HFFc6 (cell line): ENCODE measurements around the gene ADAMTS20. TPM values are rescaled to one million over a fixed set of nuclear protein-coding genes. Genes with fewer than 3 reads are reported as not detected.
A peak's percentile ranks its signal among the peaks of the same experiment; 100 is the strongest.
"Not testable (repeated sequence)": the region's sequence is repeated elsewhere in the genome, so short reads cannot be mapped to it uniquely, and the experiment has no call there.

Source experiments
- DNase-seq: peaks from one replicate; pipeline ENCODE4 v3.0.0-alpha.2; 2018
- H3K27ac Mint-ChIP-seq: 2 replicates; pipeline ENCODE4 v1.8.0; 2020; ENCODE audit warnings: mild to moderate bottlenecking, mixed read lengths
- H3K27me3 Mint-ChIP-seq: 2 replicates; pipeline ENCODE4 v1.8.0; 2021; ENCODE audit warnings: mild to moderate bottlenecking, moderate library complexity, mixed read lengths; ENCODE audit not compliant: insufficient read depth
- H3K36me3 Mint-ChIP-seq: 2 replicates; pipeline ENCODE4 v1.8.0; 2021; ENCODE audit warnings: low read depth, mixed read lengths
- H3K4me1 Mint-ChIP-seq: 2 replicates; pipeline ENCODE4 v1.8.0; 2020; ENCODE audit warnings: low read depth, mixed read lengths
- H3K4me3 Mint-ChIP-seq: 2 replicates; pipeline ENCODE4 v1.8.0; 2020; ENCODE audit warnings: mild to moderate bottlenecking, moderate library complexity, mixed read lengths
- H3K9me3 Mint-ChIP-seq: 2 replicates; pipeline ENCODE4 v1.8.0; 2020; ENCODE audit warnings: mild to moderate bottlenecking, mixed read lengths
- total RNA-seq, 6 experiments: library from RNA; stranded (reverse); fragmentation: NEBNext Ultra II Directional; extraction: Animal tissue kit (Norgen Biotek cat#: 25700); gene quantifications; 2 replicates in 1 of 6; 3 replicates in 5 of 6; pipeline ENCODE4 v1.2.3, GENCODE V29; 2021
- TF ChIP-seq, protein P1 (sequence below): fragments of 200-600 bp; sonication (generic); IDR thresholded peaks from 2 replicates; pipeline ENCODE4 v1.5.0; 2021; ENCODE audit warnings: antibody characterized with exemption, mild to moderate bottlenecking

ADAMTS20 gene
- total RNA-seq, 6 experiments from 2014 or later: not detected

GRCh38 chr12:43540470-43540869 lies 11.5 kb downstream of the ADAMTS20 start:
- no peak overlapping the region for H3K4me3 Mint-ChIP-seq
- no peaks in the 10 kb centered on the region for H3K36me3 Mint-ChIP-seq
- DNase-seq: no peak
- no peak overlapping the region for H3K27ac Mint-ChIP-seq
- TF ChIP-seq, protein P1, sequence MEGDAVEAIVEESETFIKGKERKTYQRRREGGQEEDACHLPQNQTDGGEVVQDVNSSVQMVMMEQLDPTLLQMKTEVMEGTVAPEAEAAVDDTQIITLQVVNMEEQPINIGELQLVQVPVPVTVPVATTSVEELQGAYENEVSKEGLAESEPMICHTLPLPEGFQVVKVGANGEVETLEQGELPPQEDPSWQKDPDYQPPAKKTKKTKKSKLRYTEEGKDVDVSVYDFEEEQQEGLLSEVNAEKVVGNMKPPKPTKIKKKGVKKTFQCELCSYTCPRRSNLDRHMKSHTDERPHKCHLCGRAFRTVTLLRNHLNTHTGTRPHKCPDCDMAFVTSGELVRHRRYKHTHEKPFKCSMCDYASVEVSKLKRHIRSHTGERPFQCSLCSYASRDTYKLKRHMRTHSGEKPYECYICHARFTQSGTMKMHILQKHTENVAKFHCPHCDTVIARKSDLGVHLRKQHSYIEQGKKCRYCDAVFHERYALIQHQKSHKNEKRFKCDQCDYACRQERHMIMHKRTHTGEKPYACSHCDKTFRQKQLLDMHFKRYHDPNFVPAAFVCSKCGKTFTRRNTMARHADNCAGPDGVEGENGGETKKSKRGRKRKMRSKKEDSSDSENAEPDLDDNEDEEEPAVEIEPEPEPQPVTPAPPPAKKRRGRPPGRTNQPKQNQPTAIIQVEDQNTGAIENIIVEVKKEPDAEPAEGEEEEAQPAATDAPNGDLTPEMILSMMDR: no peak
- H3K27me3 Mint-ChIP-seq: no peaks in the 10 kb centered on the region
- H3K4me1 Mint-ChIP-seq: no peaks in the 10 kb centered on the region
- H3K9me3 Mint-ChIP-seq: peaks cover 12% of the 10 kb centered on the region

DNA sequence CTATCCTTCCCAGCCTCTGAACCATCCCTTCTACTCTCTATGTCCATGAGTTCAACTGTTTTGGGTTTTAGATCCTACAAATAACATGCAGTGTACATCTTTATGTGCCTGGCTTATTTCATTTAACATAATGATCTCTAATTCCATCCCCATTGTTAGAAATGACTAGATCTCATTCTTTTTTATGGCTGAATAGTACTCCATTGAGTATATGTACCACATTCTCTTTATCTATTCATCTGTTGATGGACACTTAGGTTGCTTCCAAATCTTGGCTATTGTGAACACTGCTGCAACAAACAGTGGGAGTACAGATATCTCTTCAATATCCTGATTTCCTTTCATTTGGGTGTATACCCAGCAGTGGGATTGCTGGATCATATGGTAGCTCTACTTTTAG lies 14.3 kb downstream of the ADAMTS20 start:
- H3K27me3 Mint-ChIP-seq, H3K4me1 Mint-ChIP-seq, H3K4me3 Mint-ChIP-seq, H3K36me3 Mint-ChIP-seq, DNase-seq, H3K27ac Mint-ChIP-seq: not testable (repeated sequence)
- peaks cover 10% of the 10 kb centered on the region for H3K9me3 Mint-ChIP-seq

GRCh38 chr12:43516045-43516444 lies 36.0 kb downstream of the ADAMTS20 start:
- Mint-ChIP-seq H3K4me3 (no peak overlapping the region), H3K36me3 (no peaks in the 10 kb centered on the region), H3K4me1 (no peaks in the 10 kb centered on the region), H3K27ac (no peak overlapping the region), H3K27me3 (no peaks in the 10 kb centered on the region), H3K9me3 (peaks cover 4% of the 10 kb centered on the region)
- DNase-seq: no peak
- TF ChIP-seq, protein P1: no peak

DNA sequence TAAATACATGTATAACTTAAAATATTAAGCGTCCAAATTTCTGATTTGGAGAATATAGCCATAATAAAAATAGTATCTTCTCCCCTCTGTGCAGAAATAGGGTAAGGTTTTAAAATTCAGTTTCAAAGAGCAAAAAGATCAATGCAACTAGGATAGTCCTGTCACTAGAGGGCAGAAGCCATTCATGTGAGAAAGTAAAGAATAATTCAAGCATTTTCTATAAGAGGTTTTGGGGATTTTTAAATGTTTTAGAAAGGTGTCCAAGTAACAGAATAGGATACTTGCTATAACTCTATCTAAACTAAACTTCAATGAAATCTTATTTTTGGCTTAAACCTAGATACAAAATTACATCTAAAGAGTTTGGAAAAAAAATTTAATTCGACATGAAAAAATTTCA lies 50.3 kb downstream of the ADAMTS20 start:
- TF ChIP-seq, protein P1: peak; percentile 78
- DNase-seq: peak; percentile 12
- Mint-ChIP-seq H3K4me1 (no peaks in the 10 kb centered on the region), H3K27ac (no peak overlapping the region), H3K9me3 (no peaks in the 10 kb centered on the region), H3K36me3 (no peaks in the 10 kb centered on the region), H3K4me3 (no peak overlapping the region), H3K27me3 (peaks cover under 1% of the 10 kb centered on the region; the same call in 1 of the 2 replicates)

DNA sequence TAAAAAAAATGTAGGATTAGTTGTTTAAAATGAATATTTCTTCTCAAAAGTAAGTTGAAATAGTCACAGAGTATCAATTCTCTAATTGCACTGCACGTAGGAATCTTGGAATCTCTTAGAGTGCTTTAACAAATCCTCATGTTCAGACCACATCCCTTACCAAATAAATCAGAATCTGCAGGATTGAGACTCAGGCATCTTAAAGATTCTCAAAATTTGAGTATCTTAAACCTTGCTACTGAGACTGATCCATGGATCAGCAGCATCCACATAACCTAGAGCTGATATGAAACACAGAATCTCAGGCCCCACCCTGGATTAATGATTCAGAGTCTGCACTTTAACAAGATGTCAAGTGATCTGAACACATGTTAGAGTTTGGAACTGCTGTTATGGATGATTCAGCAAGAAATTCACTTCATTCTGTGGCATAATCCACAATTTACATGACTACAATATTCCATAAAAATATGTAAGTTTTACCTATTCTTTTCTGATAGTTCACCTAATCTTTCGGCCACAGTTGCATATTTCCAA lies 58.7 kb downstream of the ADAMTS20 start:
- TF ChIP-seq, protein P1: no peak
- Mint-ChIP-seq H3K27ac (no peak overlapping the region), H3K36me3 (no peaks in the 10 kb centered on the region), H3K9me3 (no peaks in the 10 kb centered on the region), H3K27me3 (no peaks in the 10 kb centered on the region; the same call in 1 of the 2 replicates), H3K4me3 (no peak overlapping the region), H3K4me1 (no peaks in the 10 kb centered on the region)
- DNase-seq: no peak

DNA sequence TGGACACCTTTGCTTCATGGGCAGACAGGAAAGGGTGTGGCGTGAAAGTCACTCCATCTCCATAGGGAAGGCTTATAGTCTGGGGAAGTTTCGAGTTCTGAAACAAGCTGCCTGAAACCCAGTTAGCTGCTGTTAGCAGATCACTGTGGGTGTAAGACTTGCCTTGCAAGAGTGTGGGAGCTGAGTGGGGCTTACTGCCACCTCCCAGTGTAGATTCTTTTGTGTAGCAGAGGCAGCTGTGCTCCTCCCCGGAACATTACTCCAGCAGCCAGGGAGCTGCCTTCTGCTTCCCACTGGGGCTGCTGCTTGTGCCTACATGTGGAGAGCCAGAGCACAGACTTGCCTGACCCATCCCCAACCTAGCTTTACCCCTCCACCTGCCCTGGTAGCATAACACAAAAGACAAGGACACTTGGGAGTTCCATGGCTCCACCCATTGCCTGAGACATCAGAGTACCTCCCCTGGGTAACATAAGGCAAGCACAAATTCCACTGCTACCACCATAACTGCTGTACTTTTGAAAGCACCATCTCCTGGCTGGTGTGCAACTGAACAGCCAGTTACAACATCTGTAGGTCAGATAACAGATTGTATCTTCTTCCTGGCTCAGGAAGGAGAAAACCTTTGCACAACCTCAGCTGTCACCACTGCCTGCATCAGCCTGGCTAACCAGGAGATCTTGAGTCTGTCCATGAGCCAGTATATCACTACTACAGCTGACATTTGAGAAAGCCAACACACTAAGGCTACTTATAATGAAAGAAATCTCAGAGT lies 69.5 kb downstream of the ADAMTS20 start:
- peaks cover 9% of the 10 kb centered on the region; the same call in 1 of the 2 replicates for H3K9me3 Mint-ChIP-seq
- H3K27ac Mint-ChIP-seq: no peak overlapping the region
- no peaks in the 10 kb centered on the region for H3K36me3 Mint-ChIP-seq
- H3K4me1 Mint-ChIP-seq: no peaks in the 10 kb centered on the region
- peaks cover 2% of the 10 kb centered on the region for H3K27me3 Mint-ChIP-seq
- TF ChIP-seq, protein P1: no peak
- DNase-seq: no peak
- no peak overlapping the region for H3K4me3 Mint-ChIP-seq
